Measurements from ENCODE around the gene GAGE12H.

GAGE12H gene

DNA sequence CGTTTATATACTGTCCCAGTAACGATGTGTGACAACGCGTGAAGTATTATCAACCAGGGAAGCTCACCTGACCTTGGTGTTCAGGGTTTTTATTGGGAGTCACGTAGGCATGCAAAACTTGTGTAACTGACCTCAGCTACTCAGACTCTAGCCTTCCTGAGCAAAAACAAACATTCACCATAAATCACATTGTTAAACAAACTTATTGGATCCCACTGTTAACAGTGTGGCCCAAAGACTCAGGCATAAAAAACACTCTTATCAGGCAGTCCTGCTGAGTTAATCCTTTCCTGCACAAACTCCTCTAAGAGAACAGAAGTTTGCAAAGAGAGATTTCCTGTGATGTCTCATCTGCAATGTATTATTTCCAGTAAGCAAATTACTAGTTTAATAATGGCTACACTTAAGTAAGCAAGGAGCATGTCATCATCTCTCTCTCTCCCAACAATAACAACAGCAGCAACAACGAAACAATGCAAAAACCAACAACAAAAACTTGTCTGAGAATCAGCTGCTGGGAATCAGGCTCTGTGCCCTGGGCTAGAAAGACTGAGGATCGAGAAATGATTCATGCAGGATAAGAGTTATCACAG lies 31.1 kb downstream of the GAGE12H start:
- no peak overlapping the region for H3K27ac ChIP-seq (ENCODE audit: low read length)
- no peaks in the 10 kb centered on the region for H3K27me3 ChIP-seq (ENCODE audit: insufficient read depth, low read length)
- H3K9ac ChIP-seq (ENCODE audit: low read depth, low read length): no peak overlapping the region
- no peaks in the 10 kb centered on the region for H3K36me3 ChIP-seq (ENCODE audit: insufficient read depth, low read depth, low read length)
- H3K4me3 ChIP-seq (ENCODE audit: low read length): no peak overlapping the region
- no peaks in the 10 kb centered on the region for H3K9me3 ChIP-seq (ENCODE audit: insufficient read depth, low read depth, low read length)
- H3K4me1 ChIP-seq (ENCODE audit: insufficient read depth, low read length): no peaks in the 10 kb centered on the region

DNA sequence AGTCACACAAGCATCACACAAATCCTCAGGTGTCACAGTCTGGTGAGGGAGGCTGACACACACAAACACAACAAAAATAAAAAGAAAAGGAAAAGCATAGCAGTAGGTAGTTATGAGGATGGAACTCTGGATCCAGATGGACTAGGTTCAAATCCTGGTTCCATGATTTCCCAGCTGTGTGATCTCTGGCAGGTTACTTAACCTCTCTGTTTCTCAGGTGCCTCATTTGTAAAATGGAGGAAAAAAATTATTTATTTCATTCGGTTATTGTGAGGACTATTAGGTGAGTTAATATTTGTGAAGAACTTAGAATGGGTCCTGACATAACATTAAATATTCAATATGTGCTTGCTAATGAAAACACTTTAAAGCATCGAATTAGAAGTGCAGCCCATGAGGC lies 38.8 kb downstream of the GAGE12H start:
- H3K4me3 ChIP-seq (ENCODE audit: low read length): no peak overlapping the region
- H3K27ac ChIP-seq (ENCODE audit: low read length): no peak overlapping the region
- H3K9me3 ChIP-seq (ENCODE audit: insufficient read depth, low read depth, low read length): no peaks in the 10 kb centered on the region
- H3K27me3 ChIP-seq (ENCODE audit: insufficient read depth, low read length): no peaks in the 10 kb centered on the region
- no peak overlapping the region for H3K9ac ChIP-seq (ENCODE audit: low read depth, low read length)
- no peaks in the 10 kb centered on the region for H3K4me1 ChIP-seq (ENCODE audit: insufficient read depth, low read length)
- H3K36me3 ChIP-seq (ENCODE audit: insufficient read depth, low read depth, low read length): no peaks in the 10 kb centered on the region

DNA sequence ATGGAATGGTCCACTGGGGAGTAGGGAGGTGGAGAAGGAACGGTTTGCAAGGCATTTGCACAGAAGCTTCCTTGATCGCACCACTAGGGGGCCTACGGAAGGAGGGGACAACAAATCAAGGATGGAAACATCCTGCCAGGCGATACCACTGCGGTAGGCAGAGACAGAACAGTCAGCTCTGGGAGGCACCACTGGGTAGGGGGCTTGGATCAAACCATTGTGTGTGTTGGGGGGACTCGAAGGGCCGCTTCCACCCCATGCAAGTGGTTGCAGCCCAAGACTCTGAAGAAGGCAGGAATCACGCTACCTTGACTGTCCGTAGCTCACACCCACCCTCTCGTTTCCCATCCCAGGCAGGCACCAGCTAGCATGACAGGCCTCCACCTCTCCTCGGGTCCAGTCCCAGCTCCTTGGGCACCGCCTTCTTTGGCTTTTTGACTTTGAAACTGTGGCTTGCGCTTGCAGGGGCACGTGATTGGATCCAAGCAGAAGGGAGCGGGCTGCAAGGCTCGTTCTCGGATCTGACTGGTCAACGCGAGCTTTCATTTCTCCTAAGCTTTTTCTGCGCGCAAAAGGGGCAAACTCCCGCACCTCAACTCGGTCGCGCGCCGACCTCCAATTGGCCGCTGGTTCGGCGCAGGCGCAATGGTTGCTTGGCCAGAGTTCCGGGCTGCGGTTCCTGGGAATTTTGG lies 47.5 kb downstream of the GAGE12H start:
- Histone ChIP-seq H3K9ac (ENCODE audit: low read depth, low read length) (no peak overlapping the region), H3K4me1 (ENCODE audit: insufficient read depth, low read length) (no peaks in the 10 kb centered on the region), H3K27ac (ENCODE audit: low read length) (no peak overlapping the region), H3K27me3 (ENCODE audit: insufficient read depth, low read length) (no peaks in the 10 kb centered on the region), H3K4me3 (ENCODE audit: low read length) (no peak overlapping the region), H3K9me3 (ENCODE audit: insufficient read depth, low read depth, low read length) (peaks cover 9% of the 10 kb centered on the region; the same call in 1 of the 2 replicates), H3K36me3 (ENCODE audit: insufficient read depth, low read depth, low read length) (no peaks in the 10 kb centered on the region)
